OCI-LY1 (cell line): Measurements from ENCODE around the gene TCEA3.

ENCODE experiments used
- EZH2 ChIP-seq: fragments of 200-600 bp; sonication (generic), shearing (Covaris generic); IDR thresholded peaks from 2 replicates; pipeline ENCODE4 v1.8.0; 2017; ENCODE audit warnings: borderline replicate concordance, mixed run types, mild to moderate bottlenecking, antibody characterized with exemption, low read length, moderate library complexity, mixed read lengths
- TF ChIP-seq, protein P1 (sequence below): fragments of 200-600 bp; sonication (generic), shearing (Covaris generic); IDR thresholded peaks from 2 replicates; pipeline ENCODE4 v1.5.1; 2017; ENCODE audit warnings: mild to moderate bottlenecking, antibody characterized with exemption, low read length, moderate library complexity, mixed read lengths

DNA sequence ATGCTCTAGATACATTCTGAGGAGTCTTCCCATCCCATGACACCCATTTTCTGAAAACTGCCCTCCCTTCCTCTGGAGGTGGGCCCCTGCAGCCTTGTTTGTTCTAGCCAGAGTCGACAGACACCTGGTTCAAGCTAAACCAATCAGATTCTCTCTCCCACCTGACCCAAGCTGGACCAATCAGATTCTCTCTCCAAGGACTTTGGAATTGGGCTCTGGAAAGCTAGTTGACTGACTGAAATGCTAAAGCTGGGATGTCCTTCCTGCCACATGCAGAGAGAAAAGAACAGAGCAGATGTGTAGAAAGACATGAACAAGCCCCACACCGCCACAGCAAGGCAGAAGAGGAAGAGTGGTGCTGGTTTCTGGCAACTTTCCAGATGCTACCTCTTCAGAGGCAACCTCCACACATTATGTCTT is 34.8 kb upstream of the TCEA3 start:
- TF ChIP-seq, protein P1, sequence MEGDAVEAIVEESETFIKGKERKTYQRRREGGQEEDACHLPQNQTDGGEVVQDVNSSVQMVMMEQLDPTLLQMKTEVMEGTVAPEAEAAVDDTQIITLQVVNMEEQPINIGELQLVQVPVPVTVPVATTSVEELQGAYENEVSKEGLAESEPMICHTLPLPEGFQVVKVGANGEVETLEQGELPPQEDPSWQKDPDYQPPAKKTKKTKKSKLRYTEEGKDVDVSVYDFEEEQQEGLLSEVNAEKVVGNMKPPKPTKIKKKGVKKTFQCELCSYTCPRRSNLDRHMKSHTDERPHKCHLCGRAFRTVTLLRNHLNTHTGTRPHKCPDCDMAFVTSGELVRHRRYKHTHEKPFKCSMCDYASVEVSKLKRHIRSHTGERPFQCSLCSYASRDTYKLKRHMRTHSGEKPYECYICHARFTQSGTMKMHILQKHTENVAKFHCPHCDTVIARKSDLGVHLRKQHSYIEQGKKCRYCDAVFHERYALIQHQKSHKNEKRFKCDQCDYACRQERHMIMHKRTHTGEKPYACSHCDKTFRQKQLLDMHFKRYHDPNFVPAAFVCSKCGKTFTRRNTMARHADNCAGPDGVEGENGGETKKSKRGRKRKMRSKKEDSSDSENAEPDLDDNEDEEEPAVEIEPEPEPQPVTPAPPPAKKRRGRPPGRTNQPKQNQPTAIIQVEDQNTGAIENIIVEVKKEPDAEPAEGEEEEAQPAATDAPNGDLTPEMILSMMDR, result no peak
- no peak for TF ChIP-seq EZH2
